Neuronal stem cell (in vitro differentiated cells): Measurements from ENCODE around the gene SDHAF1.
"Not testable (repeated sequence)": the region's sequence is repeated elsewhere in the genome, so short reads cannot be mapped to it uniquely, and the experiment has no call there.

Experiments used
- DNase-seq: peaks from one replicate; pipeline ENCODE4 v3.0.0-alpha.2; 2013; ENCODE audit warnings: low spot score
- H2AFZ ChIP-seq: one replicate; pipeline ENCODE4 v1.6.1; 2013; ENCODE audit warnings: mild to moderate bottlenecking, low read length, inconsistent platforms
- H2AK5ac ChIP-seq: 2 replicates; pipeline ENCODE4 v1.6.1; 2013; ENCODE audit warnings: low read depth, mild to moderate bottlenecking, inconsistent platforms, low read length, moderate library complexity, mixed read lengths
- H2BK120ac ChIP-seq: 2 replicates; pipeline ENCODE4 v1.6.1; 2013; ENCODE audit warnings: low read depth, mild to moderate bottlenecking, inconsistent platforms, low read length, moderate library complexity, mixed read lengths
- H2BK12ac ChIP-seq: one replicate; pipeline ENCODE4 v1.6.1; 2013; ENCODE audit warnings: low read length, inconsistent platforms
- H2BK15ac ChIP-seq: 2 replicates; pipeline ENCODE4 v1.6.1; 2013; ENCODE audit warnings: mild to moderate bottlenecking, low read length, inconsistent platforms, mixed read lengths
- H2BK5ac ChIP-seq: one replicate; pipeline ENCODE4 v1.6.1; 2013; ENCODE audit warnings: inconsistent platforms, mild to moderate bottlenecking, low read length, moderate library complexity
- H3K14ac ChIP-seq: one replicate; pipeline ENCODE4 v1.6.1; 2013; ENCODE audit warnings: low read length, inconsistent platforms
- H3K18ac ChIP-seq: 2 replicates; pipeline ENCODE4 v1.6.1; 2013; ENCODE audit warnings: low read length, inconsistent platforms
- H3K23ac ChIP-seq: 2 replicates; pipeline ENCODE4 v1.6.1; 2013; ENCODE audit warnings: low read depth, mild to moderate bottlenecking, mixed read lengths, low read length, inconsistent platforms; ENCODE audit not compliant: poor library complexity
- H3K27ac ChIP-seq: replicated peaks from 3 replicates; pipeline ENCODE4 v1.5.1; 2013; ENCODE audit warnings: low read length, inconsistent platforms
- H3K27me3 ChIP-seq, 3 experiments: 2 replicates each; pipeline ENCODE4 v1.6.1; 2013; ENCODE audit warnings: low read length in 3 of 3, mild to moderate bottlenecking in 2 of 3, inconsistent platforms in 1 of 3, low read depth in 1 of 3, mixed read lengths in 1 of 3, moderate library complexity in 1 of 3; ENCODE audit not compliant: control insufficient read depth in 3 of 3, insufficient read depth in 3 of 3
- H3K36me3 ChIP-seq, 2 donors: replicated peaks in 1 of 2; 2 replicates each; pipeline ENCODE4 v1.6.1; 2013; ENCODE audit warnings: low read length in 2 of 2; ENCODE audit not compliant: control insufficient read depth in 2 of 2, insufficient read depth in 2 of 2
- H3K4ac ChIP-seq: 2 replicates; pipeline ENCODE4 v1.6.1; 2013; ENCODE audit warnings: inconsistent platforms, mild to moderate bottlenecking, low read length, moderate library complexity
- H3K4me1 ChIP-seq, 2 donors: 1 replicate in 1 of 2; 2 replicates in 1 of 2; pipeline ENCODE4 v1.6.1; 2013; ENCODE audit warnings: low read length in 2 of 2, low read depth in 1 of 2; ENCODE audit not compliant: control insufficient read depth in 2 of 2, insufficient read depth in 1 of 2
- H3K4me2 ChIP-seq: one replicate; pipeline ENCODE4 v1.6.1; 2013; ENCODE audit warnings: mild to moderate bottlenecking, low read length, inconsistent platforms; ENCODE audit not compliant: insufficient read depth, poor library complexity, severe bottlenecking
- H3K4me3 ChIP-seq, 2 donors: 2 replicates each; pipeline ENCODE4 v1.5.1; 2013; ENCODE audit warnings: low read length in 2 of 2, mild to moderate bottlenecking in 2 of 2, inconsistent platforms in 1 of 2, moderate library complexity in 1 of 2
- H3K79me1 ChIP-seq: one replicate; pipeline ENCODE4 v1.6.1; 2013; ENCODE audit warnings: low read depth, mild to moderate bottlenecking, inconsistent platforms, low read length, moderate library complexity
- H3K9ac ChIP-seq: one replicate; pipeline ENCODE4 v1.6.1; 2013; ENCODE audit warnings: mild to moderate bottlenecking, low read depth, low read length, inconsistent platforms; ENCODE audit not compliant: poor library complexity
- H3K9me3 ChIP-seq, 2 donors: replicated peaks in 1 of 2; 2 replicates each; pipeline versions ENCODE3 to v1.6.1; 2013; ENCODE audit warnings: low read length in 2 of 2, mild to moderate bottlenecking in 2 of 2, inconsistent platforms in 1 of 2, low read depth in 1 of 2, mixed read lengths in 1 of 2, moderate library complexity in 1 of 2; ENCODE audit not compliant: control insufficient read depth in 2 of 2, insufficient read depth in 1 of 2
- H4K8ac ChIP-seq: one replicate; pipeline ENCODE4 v1.6.1; 2013; ENCODE audit warnings: low read depth, mild to moderate bottlenecking, inconsistent platforms, low read length, moderate library complexity
- H4K91ac ChIP-seq: one replicate; pipeline ENCODE4 v1.6.1; 2013; ENCODE audit warnings: low read length, low read depth, mild to moderate bottlenecking, inconsistent platforms; ENCODE audit not compliant: poor library complexity
- WGBS, 2 donors: extraction: QIAGEN DNeasy Blood & Tissue Kit; methylation state at CpG; one replicate each; pipeline ENCODE4 v1.1.7; 2013; ENCODE audit warnings: missing lambda C conversion rate in 2 of 2, mixed read lengths in 1 of 2; ENCODE audit not compliant: insufficient read length in 2 of 2, insufficient replicate concordance in 1 of 2; ENCODE audit errors: extremely low coverage in 2 of 2; 5-methylcytosine and 5-hydroxymethylcytosine counted together

The SDHAF1 gene

DNA sequence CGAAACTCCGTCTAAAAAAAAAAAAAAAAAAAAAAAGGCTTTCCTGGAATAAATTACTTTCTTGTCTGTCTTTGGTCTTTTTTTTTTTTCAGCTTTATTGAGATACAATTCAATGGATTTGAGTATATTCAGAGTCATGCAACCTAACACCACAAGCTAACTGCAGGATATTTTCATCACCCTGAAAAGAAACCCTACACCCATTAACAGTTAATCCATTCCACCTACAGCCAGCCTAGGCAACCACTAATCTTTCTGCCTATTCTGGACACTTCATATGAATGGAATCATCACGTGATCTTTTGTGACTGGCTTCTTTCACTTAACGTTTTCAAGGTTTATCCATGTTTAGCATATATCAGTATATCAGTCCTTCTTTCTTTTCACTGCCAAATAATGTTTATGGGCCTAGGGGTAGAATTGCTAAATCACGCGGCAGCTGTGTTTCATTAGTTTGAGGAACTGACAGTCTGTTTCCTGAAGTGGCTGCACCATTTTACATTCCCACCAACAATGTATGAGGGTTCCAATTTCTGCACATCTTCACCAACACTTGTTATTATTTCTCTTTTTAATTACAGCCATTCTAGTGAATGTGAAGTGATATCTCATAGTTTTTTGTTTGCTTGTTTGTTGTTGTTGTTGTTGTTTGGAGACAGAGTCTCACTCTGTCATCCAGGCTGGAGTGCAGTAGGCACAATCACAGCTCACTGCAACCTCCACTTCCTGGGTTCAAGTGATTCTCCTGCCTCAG is 38.9 kb upstream of the SDHAF1 start:
- peaks cover 0 to 3% of the 10 kb centered on the region in 2 donors for H3K9me3 ChIP-seq
- no peaks in the 10 kb centered on the region for H3K79me1 ChIP-seq
- no peak overlapping the region for H3K14ac ChIP-seq
- H3K36me3 ChIP-seq = no peaks in the 10 kb centered on the region
- no peak overlapping the region for H4K91ac ChIP-seq
- no peaks in the 10 kb centered on the region for H3K4me1 ChIP-seq
- H2BK12ac ChIP-seq = no peak overlapping the region
- no peak overlapping the region for H3K4me2 ChIP-seq
- no peak overlapping the region for H3K18ac ChIP-seq
- no peak overlapping the region for H3K4me3 ChIP-seq
- H2BK120ac ChIP-seq = no peak overlapping the region
- H3K27ac ChIP-seq = no peak overlapping the region
- no peak overlapping the region for H3K23ac ChIP-seq
- no peak overlapping the region for H4K8ac ChIP-seq
- DNase-seq = no peak
- H3K27me3 ChIP-seq = peaks cover 9 to 43% (median 31%) of the 10 kb centered on the region in 3 experiments
- H2AK5ac ChIP-seq = no peak overlapping the region
- H3K9ac ChIP-seq = no peak overlapping the region
- no peak overlapping the region for H2AFZ ChIP-seq
- no peak overlapping the region for H3K4ac ChIP-seq
- H2BK15ac ChIP-seq = no peak overlapping the region
- no CpG with 5 or more reads among the region's 6 CpGs for WGBS, 2 donors
- H2BK5ac ChIP-seq = no peak overlapping the region

DNA sequence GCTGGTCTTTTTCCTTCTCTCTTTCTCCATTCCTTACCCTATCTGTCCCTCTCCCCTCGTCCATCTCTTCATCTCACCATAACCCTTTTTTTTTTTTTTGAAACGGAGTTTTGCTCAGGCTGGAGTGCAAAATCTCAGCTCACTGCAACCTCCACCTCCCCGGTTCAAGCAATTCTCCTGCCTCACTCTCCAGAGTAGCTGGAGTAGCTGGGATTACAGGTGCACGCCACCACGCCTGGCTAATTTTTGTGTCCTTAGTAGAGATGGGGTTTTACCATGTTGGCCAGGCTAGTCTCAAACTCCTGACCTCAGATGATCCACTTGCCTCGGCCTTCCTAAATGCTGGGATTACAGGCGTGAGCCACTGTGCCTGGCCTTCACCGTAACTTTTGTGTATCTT is 37.6 kb upstream of the SDHAF1 start:
- H3K36me3 ChIP-seq, H2AK5ac ChIP-seq, H2AFZ ChIP-seq, H3K4me1 ChIP-seq, DNase-seq, H2BK5ac ChIP-seq, H3K4me2 ChIP-seq, H4K8ac ChIP-seq, H3K9ac ChIP-seq, H3K4ac ChIP-seq, H4K91ac ChIP-seq, H2BK15ac ChIP-seq, H3K14ac ChIP-seq, H3K4me3 ChIP-seq, H2BK12ac ChIP-seq, H2BK120ac ChIP-seq, H3K18ac ChIP-seq, H3K9me3 ChIP-seq, H3K27ac ChIP-seq, H3K79me1 ChIP-seq, H3K23ac ChIP-seq: not testable (repeated sequence)
- H3K27me3 ChIP-seq = peaks cover 9 to 43% (median 31%) of the 10 kb centered on the region in 3 experiments
- no CpG with 5 or more reads among the region's 8 CpGs for WGBS, 2 donors

DNA sequence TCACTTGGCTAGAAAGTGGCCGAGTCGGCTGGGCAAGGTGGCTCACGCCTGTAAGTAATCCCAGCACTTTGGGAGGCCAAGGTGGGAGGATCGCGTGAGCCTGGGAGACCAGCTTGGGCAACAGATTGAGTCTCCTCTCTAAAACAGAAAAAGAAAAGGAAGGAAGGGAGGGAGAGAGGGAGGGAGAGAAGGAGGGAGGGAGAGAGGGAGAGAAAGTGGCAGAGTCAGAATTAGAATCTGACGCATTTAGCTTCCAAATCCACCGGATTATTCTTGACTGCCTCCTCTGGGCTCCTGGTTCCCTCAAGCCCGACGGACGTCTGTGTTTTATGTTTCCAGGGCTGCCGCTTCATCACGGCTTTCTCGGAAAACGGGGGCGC is 36.3 kb upstream of the SDHAF1 start:
- Histone ChIP-seq H3K4me2 (no peak overlapping the region), H2AK5ac (no peak overlapping the region), H3K36me3 (no peaks in the 10 kb centered on the region), H4K8ac (no peak overlapping the region), H3K4me3 (peak overlapping the region in 1 of 2 donors; percentile 64), H2BK12ac (no peak overlapping the region), H2BK15ac (no peak overlapping the region), H3K23ac (no peak overlapping the region), H3K4ac (no peak overlapping the region), H2AFZ (peak overlapping the region; percentile 66), H3K9ac (no peak overlapping the region), H3K27ac (no peak overlapping the region), H4K91ac (no peak overlapping the region), H3K27me3 (peaks cover 9 to 43% (median 31%) of the 10 kb centered on the region in 3 experiments), H2BK5ac (no peak overlapping the region), H3K4me1 (no peaks in the 10 kb centered on the region), H3K14ac (no peak overlapping the region), H2BK120ac (no peak overlapping the region), H3K79me1 (no peaks in the 10 kb centered on the region), H3K9me3 (peaks cover 0 to 3% of the 10 kb centered on the region in 2 donors), H3K18ac (no peak overlapping the region)
- WGBS, 2 donors = no CpG with 5 or more reads among the region's 15 CpGs
- no peak for DNase-seq

DNA sequence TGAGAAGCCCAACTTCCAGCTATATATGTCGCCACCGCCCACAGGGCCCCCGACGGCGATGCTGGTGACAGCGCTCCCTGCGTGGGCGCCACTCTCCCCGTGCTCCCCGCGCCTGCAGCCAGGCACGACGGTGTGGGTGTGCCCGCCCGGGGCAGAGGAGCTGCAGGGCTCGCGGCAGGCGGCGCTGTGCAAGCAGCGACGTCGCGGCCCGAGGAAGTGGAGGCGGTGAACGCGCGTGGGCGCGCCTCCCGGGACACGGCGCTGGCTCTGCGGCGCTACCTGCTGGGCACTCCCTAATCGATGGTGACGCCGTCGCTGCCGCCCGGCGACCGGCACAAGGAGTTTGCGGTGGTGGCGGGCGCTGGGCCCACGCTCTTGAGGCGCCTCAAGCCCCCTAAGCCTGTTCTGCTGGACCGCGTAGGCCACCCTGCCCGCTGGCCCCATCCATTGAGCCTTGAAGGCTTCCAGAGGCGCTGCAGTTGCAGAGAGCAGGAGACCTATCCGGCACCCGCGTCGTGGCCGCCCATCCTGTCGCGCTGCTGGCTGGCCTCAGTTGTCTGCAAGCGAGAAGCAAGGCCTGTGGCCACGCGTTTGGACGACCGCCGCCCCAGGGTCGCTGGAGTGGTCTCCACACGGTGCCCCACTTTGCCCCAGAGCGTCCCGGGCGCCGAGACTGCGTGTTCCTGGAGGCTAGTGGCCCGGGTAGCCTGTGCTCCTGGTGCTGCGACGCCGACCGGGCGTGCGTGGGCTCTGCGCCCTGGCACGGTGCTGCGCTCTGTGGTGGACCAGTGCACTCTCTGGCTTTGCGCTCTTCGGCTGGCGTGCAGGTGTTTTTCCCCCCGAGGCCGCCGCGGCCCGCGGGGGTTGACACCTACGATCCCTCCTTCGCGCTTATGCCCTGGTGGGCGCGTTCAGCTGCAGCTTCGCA is 35.7 kb upstream of the SDHAF1 start:
- peak overlapping the region; percentile 85 for H3K18ac ChIP-seq
- H3K4ac ChIP-seq = no peak overlapping the region
- no peak overlapping the region for H2AK5ac ChIP-seq
- no peaks in the 10 kb centered on the region for H3K79me1 ChIP-seq
- peak overlapping the region; percentile 84 for H3K9ac ChIP-seq
- H3K36me3 ChIP-seq = no peaks in the 10 kb centered on the region
- H3K4me2 ChIP-seq = peak overlapping the region; percentile 40
- peak overlapping the region; percentile 89 for H3K14ac ChIP-seq
- H2BK5ac ChIP-seq = no peak overlapping the region
- peak overlapping the region; percentile 66 for H2AFZ ChIP-seq
- peaks cover 0 to 3% of the 10 kb centered on the region in 2 donors for H3K9me3 ChIP-seq
- H3K27ac ChIP-seq = no peak overlapping the region
- peak overlapping the region in 1 of 2 donors; percentile 64 for H3K4me3 ChIP-seq
- peak overlapping the region; percentile 67 for H2BK15ac ChIP-seq
- WGBS, 2 donors = no CpG with 5 or more reads among the region's 97 CpGs
- H4K8ac ChIP-seq = peak overlapping the region; percentile 48
- DNase-seq = no peak
- H2BK120ac ChIP-seq = no peak overlapping the region
- peaks cover 9 to 43% (median 31%) of the 10 kb centered on the region in 3 experiments for H3K27me3 ChIP-seq
- no peaks in the 10 kb centered on the region for H3K4me1 ChIP-seq
- H4K91ac ChIP-seq = no peak overlapping the region
- H2BK12ac ChIP-seq = no peak overlapping the region
- H3K23ac ChIP-seq = peak overlapping the region; percentile 93
